DMS53 treated with DMSO at 0.1 percent for 48 hours (cell line): Measurements from ENCODE around the gene GALNT17.

Source experiments
- DNase-seq: peaks from one replicate; lab custom pipeline; 2025; ENCODE audit not compliant: unreplicated experiment; lab: John Stamatoyannopoulos, UW

Gene GALNT17

DNA sequence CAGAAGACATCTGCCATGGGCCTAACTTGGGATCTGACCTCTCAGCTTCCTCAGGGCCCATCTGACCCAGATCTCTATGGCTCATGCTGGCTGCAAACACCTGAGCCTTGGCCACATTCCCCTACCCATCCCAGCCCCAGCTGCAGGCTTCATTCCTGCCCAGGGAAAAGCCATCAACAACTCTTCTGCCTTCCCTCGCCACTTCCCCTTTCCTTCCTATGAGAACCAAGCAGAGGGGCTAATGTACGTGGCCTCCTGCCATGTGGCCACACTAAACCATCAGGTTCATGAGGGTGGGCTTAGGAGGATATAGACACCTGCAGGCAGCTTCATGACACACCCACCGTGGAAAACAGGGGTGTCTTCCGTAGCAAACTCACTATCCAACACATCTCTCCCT, 312.2 kb downstream of the GALNT17 start:
- no peak for DNase-seq

DNA sequence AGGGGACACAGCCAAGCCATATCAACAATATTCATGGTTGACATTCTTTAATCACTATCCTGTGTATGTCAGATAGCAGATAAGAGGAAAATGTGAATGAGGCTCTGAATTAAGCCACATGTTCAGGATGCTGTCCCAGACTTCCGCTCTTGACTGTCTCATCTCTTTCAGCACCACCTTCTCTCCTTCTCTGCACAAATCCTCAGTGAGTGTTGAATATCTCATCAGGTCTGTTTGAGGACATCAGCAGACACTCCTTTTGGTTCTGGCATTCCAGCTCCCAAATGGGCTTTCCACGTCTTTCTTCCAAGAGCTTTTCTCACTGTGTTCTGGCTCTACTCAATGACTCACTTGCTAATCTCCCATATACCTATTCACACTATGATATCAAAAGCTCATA, 321.7 kb downstream of the GALNT17 start:
- DNase-seq, result no peak

DNA sequence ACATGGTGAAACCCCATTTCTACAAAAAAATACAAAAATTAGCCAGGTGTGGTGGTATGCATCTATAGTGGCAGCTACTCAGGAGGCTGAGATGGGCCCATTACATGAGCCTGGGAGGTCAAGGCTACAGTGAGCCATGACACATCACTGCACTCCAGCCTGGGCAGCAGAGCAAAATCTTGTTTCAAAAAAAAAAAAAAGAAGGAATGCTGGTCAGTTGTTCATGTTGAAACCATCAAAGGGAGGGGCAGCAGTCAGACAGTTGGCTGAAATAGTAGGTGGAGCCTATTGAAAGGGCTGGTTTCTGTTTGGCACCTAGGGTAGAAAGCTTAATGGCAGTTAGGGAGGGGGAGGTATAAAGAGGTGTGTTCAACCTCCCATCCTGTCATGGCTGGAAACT, 323.0 kb downstream of the GALNT17 start:
- DNase-seq, result no peak

DNA sequence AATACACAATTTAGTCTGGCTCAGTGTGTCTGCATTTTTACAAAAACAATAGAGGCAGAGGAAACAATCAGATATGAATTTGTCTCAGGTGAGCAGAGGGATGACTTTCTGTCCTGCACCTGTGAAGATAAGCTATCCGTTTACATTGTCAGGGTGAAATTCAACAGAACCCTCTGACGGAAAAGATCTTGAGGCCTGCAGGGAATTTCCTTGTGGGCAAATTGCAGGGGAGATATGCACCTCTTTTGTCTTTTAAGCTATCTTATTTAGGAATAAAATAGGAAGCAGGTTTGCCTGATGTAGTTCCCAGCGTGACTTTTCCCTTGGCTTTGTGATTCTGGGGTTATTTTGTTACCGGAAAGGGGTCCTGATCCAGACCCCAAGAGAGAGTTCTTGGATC, 325.1 kb downstream of the GALNT17 start:
- DNase-seq, result no peak

DNA sequence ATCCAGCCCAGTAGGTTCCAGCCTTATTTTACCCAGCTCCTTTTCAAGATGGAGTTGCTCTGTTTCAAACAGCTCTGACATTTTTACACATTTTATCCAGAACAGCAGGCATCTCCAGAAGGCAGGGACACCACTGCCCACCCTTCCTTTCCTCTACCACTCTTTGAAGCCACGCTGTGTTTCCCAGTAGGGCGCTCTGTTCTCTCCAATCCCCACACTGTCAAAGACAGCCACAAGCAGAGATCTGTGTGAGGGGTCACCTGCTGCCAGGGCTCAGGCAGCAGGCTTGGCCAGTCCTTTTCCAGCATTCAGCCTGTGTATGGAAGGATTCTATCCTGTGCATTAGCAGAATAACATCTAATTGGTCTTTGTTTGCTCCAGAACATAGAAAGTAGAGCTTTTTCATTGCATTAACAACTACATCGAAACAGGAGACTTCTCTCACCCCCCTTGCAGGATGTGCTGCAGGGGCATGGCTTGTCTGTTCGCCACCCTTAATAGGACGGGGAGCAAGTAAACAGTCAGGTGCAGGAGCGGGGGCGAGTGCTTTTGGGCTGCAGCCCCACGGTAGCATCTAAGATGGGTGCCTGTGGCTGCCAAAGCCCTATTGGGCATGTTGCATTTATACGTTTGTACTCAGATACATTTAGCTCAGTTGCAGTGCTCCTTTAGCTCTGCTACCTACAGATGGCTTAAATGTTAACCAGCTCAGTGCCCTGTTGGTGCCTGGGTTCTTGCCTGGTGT, 326.1 kb downstream of the GALNT17 start:
- no peak for DNase-seq

DNA sequence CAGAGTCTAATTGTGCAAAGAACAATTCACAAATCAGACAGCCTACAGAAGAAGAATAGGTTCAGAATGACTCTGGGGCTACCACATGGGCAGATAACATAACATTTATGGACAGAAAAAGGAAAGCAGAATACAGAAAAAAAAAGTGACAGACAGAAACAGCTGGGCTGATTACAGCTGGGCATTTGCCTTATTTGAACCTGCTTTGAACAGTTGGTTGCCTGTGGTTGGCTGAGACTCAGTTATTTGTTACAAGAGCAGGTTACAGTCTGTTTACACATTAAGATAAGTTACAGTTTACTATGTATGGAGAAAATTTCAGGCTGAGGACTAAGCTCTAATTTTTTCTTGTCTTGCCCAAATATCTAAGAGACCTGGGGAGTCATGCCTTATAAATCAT, 327.2 kb downstream of the GALNT17 start:
- no peak for DNase-seq

DNA sequence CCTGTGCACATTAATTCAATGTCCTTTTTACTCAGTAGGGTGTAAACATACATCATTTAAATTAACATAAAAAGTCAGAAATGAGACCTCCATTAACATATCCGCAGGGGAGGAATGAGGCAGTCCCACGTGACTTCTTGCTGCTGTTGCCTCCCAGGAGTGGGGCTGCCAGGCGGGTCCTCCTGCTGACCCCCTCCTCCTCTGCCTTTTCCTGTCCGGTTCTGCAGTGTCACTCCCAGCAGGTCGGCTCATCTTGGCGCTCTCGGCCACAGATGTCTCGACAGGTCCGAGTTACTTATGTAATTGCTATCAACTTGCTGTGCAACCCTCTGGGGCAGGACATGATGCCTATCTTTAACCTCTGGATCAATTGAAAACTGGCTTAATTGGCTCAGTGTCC, 329.6 kb downstream of the GALNT17 start:
- DNase-seq, result no peak

DNA sequence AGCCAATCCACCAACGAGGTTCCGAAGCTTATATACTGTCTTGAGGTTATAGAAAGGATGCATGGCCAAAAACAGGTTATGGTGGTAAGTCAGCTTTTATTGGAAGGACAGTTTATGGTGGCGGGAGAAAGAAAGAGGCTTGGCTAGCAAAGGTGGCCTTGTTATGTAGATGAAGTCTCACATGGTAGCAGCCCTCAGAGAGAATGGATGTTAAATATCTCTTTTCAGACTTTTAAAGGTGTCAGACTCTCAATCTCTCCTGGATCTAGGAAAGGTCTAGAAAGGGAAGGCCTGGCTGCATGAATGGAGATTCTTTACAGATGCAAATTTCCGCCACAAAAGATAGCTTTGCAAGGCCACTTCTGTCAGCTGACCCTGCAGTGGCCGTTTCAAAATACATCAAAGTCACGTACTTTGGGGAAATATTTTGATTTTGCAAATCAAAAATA, 333.8 kb downstream of the GALNT17 start:
- DNase-seq, result no peak

DNA sequence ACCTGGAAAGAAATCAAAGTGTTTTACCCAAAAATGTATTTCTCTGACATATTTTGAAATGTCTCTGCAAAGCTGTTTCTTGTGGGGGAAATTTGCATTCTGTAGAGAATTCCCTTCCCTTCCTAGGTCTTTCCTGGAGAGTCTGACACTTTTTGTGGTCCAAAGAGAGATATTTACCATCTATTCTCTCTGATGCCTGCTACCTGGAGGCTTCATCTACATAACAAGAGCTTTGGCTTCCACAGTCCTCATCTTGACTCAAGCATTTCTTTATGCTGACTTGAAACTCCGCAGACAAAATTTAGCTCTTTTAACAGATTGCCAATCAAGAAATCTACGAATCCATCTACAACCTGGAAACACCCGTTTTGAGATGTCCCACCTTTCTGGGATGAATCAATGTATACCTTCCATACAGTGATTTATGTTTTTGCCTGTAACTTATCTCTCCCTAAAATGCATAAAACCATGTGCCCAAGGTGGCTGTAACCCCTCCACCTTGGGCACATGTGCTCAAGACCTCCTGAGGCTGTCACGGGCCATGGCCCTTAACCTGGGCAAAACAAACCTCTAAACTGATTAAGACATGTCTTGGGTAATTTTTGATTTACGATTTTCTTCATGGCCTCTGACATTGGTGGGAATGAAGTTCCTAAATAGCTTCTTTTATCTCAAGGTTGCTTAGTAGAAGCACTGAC, 334.7 kb downstream of the GALNT17 start:
- DNase-seq, result no peak

DNA sequence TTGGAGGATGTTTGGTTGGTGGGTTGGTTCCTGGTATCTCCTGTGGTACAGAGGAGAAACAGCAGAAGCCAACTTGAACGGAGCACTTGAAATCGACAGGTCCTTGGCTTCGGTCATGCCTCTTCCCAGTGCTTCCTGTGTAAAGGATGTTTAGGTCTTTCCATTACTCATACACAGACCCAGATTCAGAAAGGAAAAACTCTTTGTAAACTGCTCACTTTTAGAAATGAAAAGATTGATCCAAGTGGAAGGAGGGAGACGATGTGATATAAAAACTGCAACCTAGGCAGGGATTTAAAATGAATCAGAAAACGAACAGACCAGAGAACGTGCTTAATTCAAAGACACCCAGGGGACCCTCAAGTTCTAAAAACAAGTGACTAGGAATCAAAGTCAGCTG, 338.4 kb downstream of the GALNT17 start:
- no peak for DNase-seq

DNA sequence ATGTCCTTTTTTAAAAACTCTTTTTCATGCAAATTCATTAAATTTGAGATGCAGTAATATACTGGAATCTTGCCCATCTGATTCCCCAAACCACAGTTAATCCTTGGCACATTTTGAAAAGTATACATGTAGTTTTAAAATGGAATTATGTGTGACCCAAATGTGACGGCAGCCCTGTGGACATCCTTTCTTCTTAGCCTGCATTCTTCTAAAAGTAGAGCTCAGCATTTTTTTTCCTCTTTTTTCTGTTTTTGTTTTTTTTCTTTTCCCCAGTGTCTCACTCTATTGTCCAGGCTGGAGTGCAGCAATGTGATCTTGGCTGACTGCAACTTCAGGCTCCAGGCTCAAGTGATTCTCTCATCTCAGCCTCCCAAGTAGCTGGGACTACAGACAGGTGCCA, 338.9 kb downstream of the GALNT17 start:
- DNase-seq, result no peak

DNA sequence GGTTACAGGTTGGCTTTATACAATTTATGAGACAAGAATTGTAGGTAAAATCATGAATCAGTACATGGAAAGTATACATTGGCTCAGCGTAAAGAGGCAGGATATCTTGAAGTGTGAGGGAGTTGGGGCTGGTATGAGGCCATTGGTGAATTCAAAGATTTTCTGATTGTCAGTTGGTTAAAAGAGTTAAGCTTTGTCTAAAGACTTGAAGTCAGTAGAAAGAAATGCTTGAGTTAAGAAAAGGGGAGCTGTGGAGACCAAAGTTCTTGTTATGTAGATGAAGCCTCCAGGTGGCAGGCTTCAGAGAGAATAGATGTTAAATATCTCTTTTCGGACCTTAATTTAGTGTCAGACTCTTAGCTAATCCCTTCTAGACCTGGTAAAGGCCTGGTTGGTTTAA, 341.0 kb downstream of the GALNT17 start:
- DNase-seq, result no peak

DNA sequence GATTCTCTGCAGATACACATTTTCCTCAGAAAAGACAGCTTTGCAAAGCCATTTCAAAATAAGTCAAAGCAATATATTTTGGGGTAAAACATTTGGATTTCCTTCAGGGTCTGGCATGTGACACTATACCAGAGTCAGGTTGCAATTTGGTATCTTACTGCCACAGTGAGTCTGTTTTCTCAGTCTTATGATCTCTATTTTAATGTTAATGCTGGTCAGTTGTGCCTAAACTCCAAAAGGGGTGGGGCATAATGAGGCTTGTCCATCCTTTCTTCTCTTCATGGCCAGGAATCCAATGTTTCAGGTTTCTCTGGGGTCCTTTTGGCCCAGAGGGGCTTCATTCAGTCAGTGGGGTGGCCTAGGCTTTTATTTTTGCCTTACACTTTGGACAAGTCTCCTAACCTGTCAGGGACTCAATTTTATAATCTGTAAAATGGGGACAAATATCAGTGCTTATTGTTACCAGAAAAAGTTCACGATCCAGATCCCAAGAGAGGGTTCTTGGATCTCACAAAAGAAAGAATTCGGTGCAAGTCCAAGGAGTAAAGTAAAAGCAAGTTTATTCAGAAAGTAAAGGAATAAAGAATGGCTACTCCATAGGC, 341.5 kb downstream of the GALNT17 start:
- no peak for DNase-seq

DNA sequence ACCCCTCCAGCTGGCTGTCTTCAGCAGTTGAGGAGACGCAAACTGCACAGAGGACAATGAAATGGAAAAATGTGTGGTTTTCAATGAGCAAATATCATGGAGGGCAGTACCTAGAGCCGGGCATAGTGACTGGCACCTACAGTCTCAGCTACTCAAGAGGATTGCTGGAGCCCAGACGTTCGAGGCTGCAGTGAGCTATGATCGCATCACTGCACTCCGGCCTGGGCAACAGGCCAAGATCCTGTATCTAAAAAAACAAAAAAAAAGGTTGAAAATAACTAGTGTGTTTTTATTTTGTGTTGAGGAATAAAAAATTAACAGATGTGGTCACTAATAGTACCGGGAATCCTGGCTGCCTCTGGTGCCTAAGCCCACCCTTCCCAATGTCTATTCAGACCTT, 345.5 kb downstream of the GALNT17 start:
- DNase-seq, result no peak

DNA sequence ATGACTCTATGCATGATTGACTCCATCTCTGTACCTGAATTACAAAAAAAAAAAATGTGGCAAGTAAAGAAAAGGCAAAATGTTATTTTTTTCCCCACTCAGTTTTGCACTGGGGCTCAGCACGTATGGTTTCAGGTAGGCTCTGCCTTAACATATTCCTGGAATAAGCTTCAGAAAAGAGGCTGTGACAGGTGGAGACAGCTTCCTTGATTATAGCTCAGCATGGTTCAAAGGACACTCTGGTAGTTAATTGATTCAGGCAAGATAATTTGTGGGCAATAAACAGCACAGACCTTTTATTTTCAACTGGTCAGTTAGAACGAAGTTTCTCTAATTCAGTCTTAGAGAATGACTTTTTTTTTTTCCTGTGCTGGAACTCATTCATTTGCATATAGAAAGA, 347.3 kb downstream of the GALNT17 start:
- DNase-seq, result no peak

DNA sequence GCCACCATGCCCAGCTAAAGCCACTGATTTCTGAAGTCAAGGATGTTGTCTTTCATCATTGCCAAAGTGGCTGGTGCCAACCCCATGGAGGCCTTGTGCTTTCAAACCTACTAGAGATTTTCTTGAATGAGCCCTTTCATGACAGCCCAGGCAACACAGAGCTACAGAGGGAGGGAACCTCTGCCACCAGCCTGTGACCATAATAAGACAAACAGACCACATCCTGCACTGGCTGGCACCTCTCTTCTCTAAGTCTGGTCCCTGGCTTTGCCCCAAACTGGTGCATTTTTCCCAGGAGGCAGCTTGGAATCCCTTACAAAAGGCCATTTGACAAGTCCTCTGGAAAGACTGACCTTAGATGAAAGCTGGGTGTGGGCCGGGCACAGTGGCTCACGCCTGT, 348.8 kb downstream of the GALNT17 start:
- no peak for DNase-seq

DNA sequence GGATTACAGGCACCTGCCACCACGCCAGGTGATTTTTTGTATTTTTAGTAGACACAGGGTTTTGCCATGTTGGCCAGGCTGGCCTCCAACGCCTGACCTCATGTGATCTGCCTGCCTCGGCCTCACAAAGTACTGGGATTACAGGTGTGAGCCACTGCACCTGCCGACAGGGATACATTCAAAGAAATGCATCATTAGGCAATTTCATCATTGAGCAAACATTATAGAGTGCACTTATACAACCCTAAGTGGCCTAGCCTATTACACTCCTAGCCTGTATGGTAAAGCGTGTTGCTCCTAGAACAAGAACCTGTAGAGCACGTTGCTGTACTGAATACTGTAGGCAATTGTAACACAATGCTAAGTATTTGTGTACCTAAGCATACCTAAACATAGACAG, 350.3 kb downstream of the GALNT17 start:
- peak; percentile 4 for DNase-seq

DNA sequence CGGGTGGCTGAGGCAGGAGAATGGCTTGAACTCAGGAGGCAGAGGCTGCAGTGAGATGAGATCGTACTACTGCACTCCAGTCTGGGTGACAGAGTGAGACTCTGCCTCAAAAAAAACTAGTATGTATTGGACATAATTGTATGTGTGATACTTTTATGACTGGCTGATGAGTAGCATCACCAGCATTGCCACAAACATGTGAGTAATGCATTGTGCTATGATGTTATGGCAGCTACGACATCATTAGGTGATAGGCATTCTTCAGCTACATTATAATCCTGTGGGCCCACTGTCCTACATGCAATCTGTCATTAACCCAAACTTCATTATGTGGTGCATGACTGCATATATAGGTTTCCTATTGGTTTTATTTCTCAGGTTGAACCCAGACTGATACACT, 352.4 kb downstream of the GALNT17 start:
- DNase-seq, result no peak

DNA sequence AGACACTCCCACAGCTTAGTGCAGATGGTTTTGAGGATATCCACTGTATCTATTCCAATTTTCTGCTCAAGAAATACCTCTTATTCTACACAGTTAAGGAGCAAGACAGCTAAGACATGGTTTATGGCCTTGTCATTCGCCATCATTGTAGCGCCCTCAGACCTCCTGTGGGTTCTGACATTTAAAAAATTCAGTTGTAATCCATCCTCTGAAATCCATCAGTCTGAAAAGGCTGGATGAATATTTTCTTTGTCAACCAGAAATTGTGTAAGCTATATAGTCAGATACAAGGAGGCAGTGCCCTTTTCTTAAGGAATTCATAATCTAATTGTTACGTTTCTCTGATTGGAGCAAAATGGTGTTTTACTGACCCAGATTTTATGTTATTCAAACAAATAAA, 353.6 kb downstream of the GALNT17 start:
- no peak for DNase-seq

DNA sequence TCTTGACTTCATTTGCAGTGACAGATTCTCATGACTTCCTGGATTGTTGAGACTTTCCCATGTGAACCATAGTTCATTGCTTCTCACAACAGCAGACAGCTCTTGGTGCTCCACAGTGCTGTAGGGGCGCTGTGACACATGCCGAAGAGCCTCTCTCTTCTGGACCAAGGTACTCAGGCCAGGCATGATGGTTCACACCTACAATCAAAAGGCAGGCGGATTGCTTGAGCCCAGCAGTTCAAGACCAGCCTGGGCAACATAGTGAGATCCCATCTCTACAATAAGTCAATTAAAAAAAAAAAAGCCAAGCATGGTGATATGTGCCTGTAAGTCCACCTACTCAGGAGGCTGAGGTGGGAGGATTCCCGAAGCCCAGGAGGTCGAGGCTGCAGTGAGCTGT, 354.5 kb downstream of the GALNT17 start:
- DNase-seq, result no peak

DNA sequence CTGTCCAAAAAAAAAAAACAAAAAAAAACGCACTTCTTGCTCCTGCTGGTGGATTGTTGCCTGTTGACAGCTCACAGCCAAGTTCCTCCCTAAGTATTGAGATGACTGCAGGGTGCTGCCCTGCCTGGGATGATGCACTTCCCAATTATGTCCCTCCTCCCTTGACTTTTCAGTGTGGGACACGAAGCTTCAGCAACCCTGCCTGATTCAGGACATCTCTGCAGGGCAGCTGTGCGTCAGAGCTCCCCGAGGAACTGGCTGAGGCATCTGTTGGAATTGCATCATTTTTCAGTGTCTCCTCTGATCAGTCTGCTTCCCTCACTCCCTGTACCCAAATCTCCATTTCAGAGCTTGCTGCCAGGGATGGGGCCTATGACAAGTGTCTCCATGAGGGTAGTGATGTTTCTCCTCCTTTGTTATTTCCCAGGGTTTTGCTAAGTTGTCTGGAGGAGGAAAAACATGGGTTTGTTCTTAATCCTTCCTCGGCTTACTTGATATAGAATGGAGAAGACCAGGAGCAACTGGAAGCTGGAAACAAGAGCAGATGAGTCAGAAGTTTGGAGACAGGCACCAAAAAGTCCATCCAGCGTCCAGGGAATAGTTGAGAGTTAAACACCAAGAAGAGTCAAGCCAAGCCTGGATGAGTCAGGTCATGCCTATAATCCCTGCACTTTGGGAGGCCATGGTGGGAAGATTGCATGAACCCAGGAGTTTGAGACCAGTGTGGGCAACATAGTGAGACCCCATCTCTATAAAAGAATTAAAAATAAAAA, 355.1 kb downstream of the GALNT17 start:
- DNase-seq, result no peak

DNA sequence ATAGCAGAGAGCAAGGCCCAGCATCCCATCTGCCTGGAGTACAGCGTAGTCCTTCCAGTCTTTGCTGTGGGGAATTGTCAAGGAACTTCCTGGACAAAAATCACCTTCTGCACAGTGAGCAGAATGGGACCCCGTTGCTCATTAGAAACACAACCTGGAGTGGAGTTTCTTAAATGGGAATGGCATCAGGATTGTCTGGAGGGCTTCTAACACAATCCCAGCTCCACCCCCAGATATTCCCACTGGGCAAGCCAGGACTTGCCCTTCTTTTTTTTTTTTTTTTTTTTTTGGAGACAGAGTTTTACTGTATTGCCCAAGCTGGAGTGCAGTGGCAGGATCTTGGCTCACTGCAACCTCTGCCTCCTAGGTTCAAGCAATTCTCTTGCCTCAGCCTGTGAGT, 356.4 kb downstream of the GALNT17 start:
- no peak for DNase-seq
